H1 (cell line): Measurements from ENCODE around the gene PDE9A. TPM values are rescaled to one million over a fixed set of nuclear protein-coding genes. Genes with fewer than 3 reads are reported as not detected.

Experiments
- CBX5 ChIP-seq: fragments of 300-800, 300-1000 bp; sonication (generic); IDR thresholded peaks from 2 replicates; pipeline ENCODE4 v1.7.1; 2016; ENCODE audit warnings: antibody characterized with exemption, low read length, low read depth
- HDAC2 ChIP-seq, 2 experiments: fragments of 300-600 bp in 1 of 2; sonication (generic) in 1 of 2; IDR thresholded peaks; 2 replicates each; pipeline ENCODE4 v1.6.1; 2011 to 2012; ENCODE audit warnings: low read depth in 2 of 2, low read length in 2 of 2, mild to moderate bottlenecking in 2 of 2, moderate library complexity in 2 of 2, borderline replicate concordance in 1 of 2, inconsistent platforms in 1 of 2
- POLR2A ChIP-seq, 2 experiments: IDR thresholded peaks; 1 replicate in 1 of 2; 2 replicates in 1 of 2; pipeline ENCODE4 v1.6.1; 2011; ENCODE audit warnings: low read depth in 2 of 2, low read length in 2 of 2, mild to moderate bottlenecking in 2 of 2; ENCODE audit errors: control extremely low read depth in 1 of 2
- POLR2AphosphoS5 ChIP-seq: IDR thresholded peaks from 2 replicates; pipeline ENCODE4 v1.6.1; 2011; ENCODE audit warnings: low read depth, low read length
- RAD21 ChIP-seq, 2 experiments: IDR thresholded peaks in 1 of 2; conservative IDR thresholded peaks in 1 of 2; 2 replicates each; pipeline ENCODE4 v1.6.1; 2011; ENCODE audit warnings: low read depth in 2 of 2, low read length in 2 of 2, improper control_type of control experiment in 1 of 2, inconsistent platforms in 1 of 2, mild to moderate bottlenecking in 1 of 2, moderate library complexity in 1 of 2
- RFX5 ChIP-seq: IDR thresholded peaks from 2 replicates; pipeline ENCODE4 v1.6.1; 2011; ENCODE audit warnings: low read depth, low read length, improper control_type of control experiment, borderline replicate concordance
- polyA plus RNA-seq, 7 experiments: library from polyadenylated mRNA; depleted of rRNA in 3 of 7; stranded (reverse) in 5 of 7; unstranded in 2 of 7; fragments of >200 nt in 5 of 7; fragments of 200-250 nt in 2 of 7; gene quantifications; 1 replicate in 5 of 7; 2 replicates in 1 of 7; 4 replicates in 1 of 7; pipeline versions ENCODE4 v1.2.1 to v1.2.3, GENCODE V29; 2011 to 2013; ENCODE audit warnings: missing spikeins in 2 of 7, mixed read lengths in 2 of 7
- total RNA-seq: library from RNA; stranded (reverse); fragmentation: NEBNext Ultra II Directional; extraction: Animal tissue kit (Norgen Biotek cat#: 25700); gene quantifications from 2 replicates; pipeline ENCODE4 v1.2.1, GENCODE V29; 2021

Gene PDE9A
- total and polyA plus RNA-seq, 2 of the 8 experiments (the other 6 are each of a cell fraction or from before 2014, with no cell fraction given), result 39.2 to 45.9 TPM

GRCh38 chr21:42680429-42680828 is 27.0 kb downstream of the PDE9A start (continued):
- TF ChIP-seq RAD21 (IDR thresholded peaks at IDR 0.05 in 1 of 2, conservative IDR thresholded peaks at IDR 0.05 in 1 of 2; ENCODE audit: low read depth in 2 of 2, low read length in 2 of 2) (no peak), POLR2AphosphoS5 (no peak), RFX5 (no peak), CBX5 (no peak), HDAC2 (IDR thresholded peaks at IDR 0.05; ENCODE audit: borderline replicate concordance in 1 of 2, low read depth in 2 of 2, low read length in 2 of 2) (no peak), POLR2A (IDR thresholded peaks at IDR 0.05; ENCODE audit: control extremely low read depth in 1 of 2, low read depth in 2 of 2, low read length in 2 of 2) (no peak)
